CD4-positive, alpha-beta T cell treated with Interleukin-15 for 4 hours (primary cell): ENCODE data around the gene PSME3IP1.
"Not testable (repeated sequence)": the region's sequence is repeated elsewhere in the genome, so short reads cannot be mapped to it uniquely, and the experiment has no call there.

Experiments used
- DNase-seq: peaks from one replicate; pipeline ENCODE4 v3.0.0-alpha.2; 2020; ENCODE audit warnings: low spot score

The PSME3IP1 gene

GRCh38 chr16:57196753-57197152, 10.9 kb upstream of the PSME3IP1 start:
- DNase-seq: no peak

GRCh38 chr16:57196286-57196685, 10.4 kb upstream of the PSME3IP1 start:
- DNase-seq: no peak

DNA sequence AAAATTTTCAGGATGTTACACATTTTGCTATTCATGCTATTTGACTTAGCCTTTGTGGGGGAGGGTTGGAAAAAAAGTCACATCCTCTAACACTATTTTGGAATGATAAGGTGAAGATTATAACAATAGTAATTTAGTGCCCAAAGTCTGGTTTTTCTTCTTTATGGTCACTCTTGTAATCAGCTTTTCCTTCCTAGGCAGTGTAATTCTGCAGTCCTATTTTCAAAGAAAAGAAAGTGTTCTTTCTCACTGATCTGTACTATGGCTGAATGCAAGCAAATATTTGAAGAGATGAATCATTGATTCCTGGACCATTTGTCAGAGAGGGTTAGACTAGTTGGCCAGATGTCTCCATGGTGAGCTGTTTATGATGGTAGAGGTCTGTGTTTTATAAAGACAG, 8.7 kb upstream of the PSME3IP1 start:
- no peak for DNase-seq

GRCh38 chr16:57192720-57193486, 7.1 kb upstream of the PSME3IP1 start:
- no peak for DNase-seq

DNA sequence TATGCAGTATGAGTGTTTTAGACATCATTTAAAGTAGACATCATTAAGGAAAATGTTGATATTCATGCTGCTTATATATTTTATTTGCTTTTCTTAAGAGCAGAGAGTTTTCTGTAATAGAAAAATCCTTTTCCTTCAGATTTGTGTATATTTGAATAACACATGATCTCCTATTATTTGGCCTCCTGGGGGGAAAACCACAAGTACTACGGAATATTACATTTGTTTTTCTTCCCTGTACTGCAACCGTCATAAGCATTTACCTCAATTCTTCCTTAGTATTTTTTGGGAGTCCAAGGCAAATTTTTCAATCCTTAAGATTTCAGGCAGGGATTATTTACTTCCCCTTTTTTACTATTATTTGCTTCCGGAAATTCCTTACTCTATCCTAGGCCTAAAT, 6.3 kb upstream of the PSME3IP1 start:
- no peak for DNase-seq

DNA sequence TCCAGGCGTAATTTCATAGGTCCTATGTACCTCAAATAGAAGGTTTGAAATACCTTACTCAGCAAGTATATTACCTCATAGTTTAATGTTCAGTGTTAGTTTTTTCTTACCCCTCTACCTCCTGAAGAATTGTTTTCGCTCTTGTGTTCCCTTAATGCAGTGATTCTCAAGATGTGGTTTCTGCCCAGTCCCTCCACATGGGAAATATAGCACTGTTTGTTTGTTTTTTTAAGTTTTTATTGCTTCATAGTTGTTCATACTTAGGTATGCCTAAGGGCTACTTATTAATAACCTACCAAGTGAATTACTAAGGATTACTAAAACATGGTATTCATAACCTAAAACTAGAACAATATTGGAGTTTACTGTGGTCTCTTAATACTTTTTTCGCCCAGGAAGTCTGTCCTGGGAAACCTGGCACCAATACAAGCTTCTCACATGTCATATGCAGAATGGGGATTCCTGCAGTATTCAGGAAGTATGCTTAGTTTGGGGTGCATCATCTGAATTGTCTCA, 5.3 kb upstream of the PSME3IP1 start:
- DNase-seq: no peak

- no peak for DNase-seq
Measured at GRCh38 chr16:57190136-57190535, 4.3 kb upstream of the PSME3IP1 start.

GRCh38 chr16:57189527-57189926, 3.7 kb upstream of the PSME3IP1 start:
- DNase-seq: not testable (repeated sequence)

GRCh38 chr16:57188711-57189002, 2.8 kb upstream of the PSME3IP1 start:
- DNase-seq: no peak

- not testable (repeated sequence) for DNase-seq
Measured at GRCh38 chr16:57187902-57188710, 2.3 kb upstream of the PSME3IP1 start.

DNA sequence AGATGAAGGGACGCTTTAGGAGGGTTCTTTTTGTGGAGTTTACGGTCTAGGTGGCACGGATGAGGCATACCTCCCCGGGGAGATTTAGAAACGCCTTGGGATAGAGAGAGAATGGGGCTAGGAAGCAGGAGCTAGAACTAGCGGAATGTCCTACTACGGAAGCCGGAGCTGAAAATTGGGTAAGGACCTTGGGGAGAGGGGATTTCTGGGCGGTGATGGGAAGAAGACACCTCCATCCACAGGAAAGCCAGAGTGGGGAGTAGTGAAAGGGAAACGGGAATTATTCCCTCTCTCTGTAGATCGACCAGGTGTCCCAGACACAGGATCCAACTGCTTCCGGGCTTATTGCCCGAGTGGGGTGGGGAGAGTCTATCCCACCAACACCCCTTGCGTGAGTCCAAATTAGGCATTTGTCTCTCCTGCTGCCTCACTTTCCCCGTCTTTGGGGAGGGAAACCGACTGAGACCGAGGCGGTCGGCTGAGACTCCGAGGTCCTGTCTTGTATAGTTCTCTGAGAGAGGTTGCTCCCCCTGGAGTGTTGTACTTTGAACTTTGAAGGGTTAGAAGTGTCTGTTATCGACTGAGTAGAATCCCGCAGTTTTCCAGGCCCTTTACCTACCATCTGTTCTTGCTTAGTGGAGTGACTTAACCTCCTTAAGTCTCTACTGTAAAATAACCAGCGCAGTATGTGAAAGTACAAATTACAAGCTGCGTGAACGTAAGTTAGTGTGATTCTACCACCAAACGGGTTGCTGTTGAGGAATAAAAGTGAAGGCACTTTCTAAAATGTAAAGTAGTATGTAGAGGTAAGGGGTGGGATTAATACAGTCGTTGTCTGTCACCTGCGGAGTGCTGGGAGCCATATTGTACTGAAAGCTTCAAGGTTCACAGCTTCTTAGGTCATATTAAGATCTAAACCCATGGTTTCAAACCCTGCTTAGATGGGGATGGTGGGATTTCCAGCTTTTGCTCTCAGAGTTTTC, 1.3 kb upstream of the PSME3IP1 start:
- peak; percentile 14 for DNase-seq

DNA sequence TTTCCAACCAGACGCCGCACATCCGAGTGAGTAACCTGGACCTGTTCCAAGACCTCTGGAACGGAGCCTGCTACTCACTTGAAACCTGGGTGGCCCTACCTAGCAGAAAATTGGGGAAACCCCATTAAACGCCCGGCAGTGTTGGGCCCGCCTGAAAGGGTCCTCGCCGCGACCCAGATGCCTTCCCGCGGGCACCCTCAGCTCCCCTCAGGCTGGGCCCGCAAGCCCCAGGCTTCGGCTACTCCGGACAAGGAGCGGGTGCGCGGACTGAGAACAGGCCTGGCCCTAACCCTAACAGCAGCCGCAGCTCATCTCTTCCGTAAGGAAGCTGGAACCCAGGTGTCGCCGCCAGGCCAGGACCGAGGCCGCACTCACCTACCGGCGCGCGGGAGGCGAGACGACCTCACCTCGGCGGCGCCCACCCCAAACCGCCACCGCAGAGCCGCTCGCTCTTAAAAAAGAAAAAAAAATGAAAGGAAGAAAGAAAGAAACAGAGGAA, 344 bp downstream of the PSME3IP1 start:
- DNase-seq: peak; percentile 20

GRCh38 chr16:57184887-57185445, 873 bp downstream of the PSME3IP1 start:
- DNase-seq: no peak

DNA sequence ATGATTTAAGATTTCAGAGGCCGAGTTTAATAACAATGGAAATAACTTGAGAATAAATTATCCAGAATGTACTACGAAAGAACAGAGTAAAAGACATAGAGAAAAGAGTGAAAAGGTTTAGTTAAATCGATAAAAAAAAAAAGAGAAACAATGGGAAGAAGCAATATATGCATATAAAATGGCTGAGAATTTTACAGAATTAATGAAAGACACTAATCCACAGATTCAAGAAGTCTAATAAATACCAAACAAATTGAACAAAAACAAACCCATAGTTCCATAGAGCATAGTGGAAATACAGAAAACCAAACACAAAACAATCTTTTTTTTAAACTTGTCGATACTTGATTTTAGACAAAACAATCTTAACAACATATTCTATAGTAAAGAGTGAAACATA, 1.7 kb downstream of the PSME3IP1 start:
- no peak for DNase-seq

- no peak for DNase-seq
Measured at GRCh38 chr16:57179215-57179828, 6.5 kb downstream of the PSME3IP1 start.

DNA sequence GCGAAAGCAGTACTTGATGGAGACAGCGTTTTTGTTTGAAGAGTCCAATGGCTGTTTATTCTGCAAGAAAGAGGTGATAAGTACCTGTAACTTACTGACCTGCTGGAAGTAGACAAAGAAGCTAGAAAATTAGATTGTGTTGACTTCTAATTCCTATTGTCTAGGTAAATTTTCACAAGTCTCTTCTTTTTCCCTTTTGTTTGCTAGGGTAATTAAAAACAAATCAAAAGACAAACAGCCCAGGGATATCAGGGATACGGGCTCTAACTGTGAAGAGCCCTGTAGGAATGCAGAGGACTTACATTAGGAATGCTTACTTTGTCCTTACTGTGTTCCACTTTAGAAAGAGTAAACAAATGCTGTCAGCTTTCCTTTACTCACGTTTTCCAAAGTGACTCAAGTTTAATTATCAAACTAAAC, 7.0 kb downstream of the PSME3IP1 start:
- no peak for DNase-seq

DNA sequence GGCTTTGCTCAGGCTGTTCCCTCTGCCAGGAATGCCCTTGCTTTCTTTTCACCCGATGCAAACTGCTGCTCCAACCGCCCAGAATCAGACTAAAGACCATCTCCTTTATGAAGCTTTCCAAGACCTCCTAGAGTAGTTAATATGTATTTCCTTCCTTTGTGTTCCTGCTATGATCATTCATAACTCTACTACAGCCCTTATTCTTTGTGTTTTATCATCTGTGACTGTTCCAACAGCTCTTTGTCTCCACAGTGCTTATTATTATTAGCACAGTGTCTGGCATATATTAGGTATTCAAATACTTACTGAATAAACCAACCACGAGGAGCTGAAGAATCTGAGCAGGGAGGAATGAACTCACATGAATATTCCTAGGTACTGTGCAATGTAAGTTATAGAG, 7.6 kb downstream of the PSME3IP1 start:
- no peak for DNase-seq

DNA sequence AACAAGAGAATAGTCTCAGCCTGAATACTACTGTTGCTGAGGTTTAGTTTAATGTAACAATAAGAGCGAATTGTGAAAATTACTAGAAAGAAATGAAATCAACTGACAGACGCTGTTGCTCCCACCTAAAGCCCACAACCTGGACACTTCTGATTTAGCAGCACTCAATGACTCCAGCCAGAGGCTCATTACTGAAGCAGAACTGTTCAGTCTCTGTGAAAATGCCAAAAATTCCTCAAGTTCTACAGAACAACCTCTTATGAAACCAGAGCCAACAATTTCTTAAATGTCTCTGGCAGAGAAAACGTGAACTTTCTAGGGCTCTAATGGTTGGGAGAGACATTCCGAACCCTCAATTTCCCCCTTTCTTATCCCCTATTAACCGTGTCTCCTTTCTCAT, 9.9 kb downstream of the PSME3IP1 start:
- DNase-seq: no peak

GRCh38 chr16:57172721-57173290, 13.0 kb downstream of the PSME3IP1 start:
- DNase-seq: no peak

DNA sequence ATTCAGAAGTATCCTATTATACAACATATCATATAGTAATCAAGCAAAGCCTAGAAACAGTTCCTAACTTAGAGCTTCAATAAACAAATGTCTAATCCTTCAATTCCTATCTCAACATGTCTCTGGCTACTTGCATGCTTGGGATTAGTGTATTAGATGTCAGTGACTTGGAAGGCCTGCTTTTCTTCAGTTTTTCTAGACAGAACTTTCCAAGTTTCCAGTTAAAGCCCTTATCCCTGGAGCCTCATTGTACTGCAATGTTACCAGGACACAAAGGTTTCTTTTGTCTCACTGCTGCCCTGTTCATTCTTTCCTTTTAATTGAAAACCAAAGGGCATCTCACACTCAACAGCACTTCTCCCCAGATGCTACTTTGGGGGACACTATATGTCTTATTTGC, 16.5 kb downstream of the PSME3IP1 start:
- DNase-seq: no peak

- peak; percentile 67 for DNase-seq
Measured at GRCh38 chr16:57167953-57168352, 17.9 kb downstream of the PSME3IP1 start.
